ENCODE results near the gene PHLDA1.

- TF ChIP-seq CTCF (IDR thresholded peaks at IDR 0.05): no peak
- no peak for TF ChIP-seq POLR2AphosphoS5 (IDR thresholded peaks at IDR 0.05)
Observed at GRCh38 chr12:75995691-75996090, 35.9 kb downstream of the PHLDA1 start.

Data from prostate gland (tissue), 2 donors.